ENCODE measurements around the gene IFT43. TPM values are rescaled to one million over a fixed set of nuclear protein-coding genes. Genes with fewer than 3 reads are reported as not detected.

IFT43 gene
- total RNA-seq, 2 donors from 2014 or later = 46.3 to 49.6 TPM

GRCh38 chr14:75987201-75987970 lies 1.8 kb downstream of the IFT43 start:
- Histone ChIP-seq H3K27me3 (ENCODE audit: control insufficient read depth, insufficient read depth, low read length, poor library complexity, severe bottlenecking) (peaks cover 7% of the 10 kb centered on the region), H3K27ac (ENCODE audit: low read depth, low read length) (no peak overlapping the region), H3K9ac (ENCODE audit: extremely low read depth, low read length, poor library complexity, severe bottlenecking) (no peak overlapping the region), H3K4me1 (ENCODE audit: control insufficient read depth, insufficient read depth, low read length) (peaks cover 13% of the 10 kb centered on the region), H3K4me3 (ENCODE audit: low read length) (peak overlapping the region; percentile 87), H3K9me3 (ENCODE audit: control insufficient read depth, low read length) (no peaks in the 10 kb centered on the region), H3K36me3 (ENCODE audit: control insufficient read depth, insufficient read depth, low read length) (peaks cover 20% of the 10 kb centered on the region)
- Mint-ChIP-seq H3K27me3 (ENCODE audit: insufficient read depth) (peaks cover 15% of the 10 kb centered on the region), H3K9me3 (no peaks in the 10 kb centered on the region), H3K4me3 (no peak overlapping the region), H3K4me1 (peaks cover 39% of the 10 kb centered on the region), H3K36me3 (ENCODE audit: low read depth) (peaks cover 17% of the 10 kb centered on the region), H3K27ac (no peak overlapping the region)
- WGBS, 2 experiments (ENCODE audit: insufficient coverage in 1 of 2, insufficient read length in 1 of 2) = 90 to 95% methylated on average over 3 of the region's 3 CpGs
- TF ChIP-seq, protein P1, sequence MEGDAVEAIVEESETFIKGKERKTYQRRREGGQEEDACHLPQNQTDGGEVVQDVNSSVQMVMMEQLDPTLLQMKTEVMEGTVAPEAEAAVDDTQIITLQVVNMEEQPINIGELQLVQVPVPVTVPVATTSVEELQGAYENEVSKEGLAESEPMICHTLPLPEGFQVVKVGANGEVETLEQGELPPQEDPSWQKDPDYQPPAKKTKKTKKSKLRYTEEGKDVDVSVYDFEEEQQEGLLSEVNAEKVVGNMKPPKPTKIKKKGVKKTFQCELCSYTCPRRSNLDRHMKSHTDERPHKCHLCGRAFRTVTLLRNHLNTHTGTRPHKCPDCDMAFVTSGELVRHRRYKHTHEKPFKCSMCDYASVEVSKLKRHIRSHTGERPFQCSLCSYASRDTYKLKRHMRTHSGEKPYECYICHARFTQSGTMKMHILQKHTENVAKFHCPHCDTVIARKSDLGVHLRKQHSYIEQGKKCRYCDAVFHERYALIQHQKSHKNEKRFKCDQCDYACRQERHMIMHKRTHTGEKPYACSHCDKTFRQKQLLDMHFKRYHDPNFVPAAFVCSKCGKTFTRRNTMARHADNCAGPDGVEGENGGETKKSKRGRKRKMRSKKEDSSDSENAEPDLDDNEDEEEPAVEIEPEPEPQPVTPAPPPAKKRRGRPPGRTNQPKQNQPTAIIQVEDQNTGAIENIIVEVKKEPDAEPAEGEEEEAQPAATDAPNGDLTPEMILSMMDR (conservative IDR thresholded peaks at IDR 0.05) = no peak
- no peak for DNase-seq

GRCh38 chr14:75989134-75989533 lies 3.6 kb downstream of the IFT43 start:
- H3K4me3 ChIP-seq (ENCODE audit: low read length) = no peak overlapping the region
- H3K36me3 ChIP-seq (ENCODE audit: control insufficient read depth, insufficient read depth, low read length) = peaks cover 20% of the 10 kb centered on the region
- TF ChIP-seq, protein P1 (conservative IDR thresholded peaks at IDR 0.05) = no peak
- no peaks in the 10 kb centered on the region for H3K9me3 ChIP-seq (ENCODE audit: control insufficient read depth, low read length)
- peaks cover 25% of the 10 kb centered on the region for H3K36me3 Mint-ChIP-seq (ENCODE audit: low read depth)
- H3K4me3 Mint-ChIP-seq = no peak overlapping the region
- no peak for DNase-seq
- no peak overlapping the region for H3K27ac ChIP-seq (ENCODE audit: low read depth, low read length)
- peaks cover 4% of the 10 kb centered on the region for H3K27me3 Mint-ChIP-seq (ENCODE audit: insufficient read depth)
- no peak overlapping the region for H3K27ac Mint-ChIP-seq
- no peak overlapping the region for H3K9ac ChIP-seq (ENCODE audit: extremely low read depth, low read length, poor library complexity, severe bottlenecking)
- no peaks in the 10 kb centered on the region for H3K27me3 ChIP-seq (ENCODE audit: control insufficient read depth, insufficient read depth, low read length, poor library complexity, severe bottlenecking)
- peaks cover 38% of the 10 kb centered on the region for H3K4me1 Mint-ChIP-seq
- H3K4me1 ChIP-seq (ENCODE audit: control insufficient read depth, insufficient read depth, low read length) = peaks cover 21% of the 10 kb centered on the region
- H3K9me3 Mint-ChIP-seq = no peaks in the 10 kb centered on the region
- WGBS, 2 experiments (ENCODE audit: insufficient coverage in 1 of 2, insufficient read length in 1 of 2) = 96% methylated on average over 6 of the region's 6 CpGs

- H3K27me3 Mint-ChIP-seq (ENCODE audit: insufficient read depth) = peaks cover 2% of the 10 kb centered on the region
- no peak overlapping the region for H3K4me3 Mint-ChIP-seq
- Histone ChIP-seq H3K4me1 (ENCODE audit: control insufficient read depth, insufficient read depth, low read length) (peaks cover 14% of the 10 kb centered on the region), H3K36me3 (ENCODE audit: control insufficient read depth, insufficient read depth, low read length) (peaks cover 24% of the 10 kb centered on the region), H3K4me3 (ENCODE audit: low read length) (no peak overlapping the region), H3K9ac (ENCODE audit: extremely low read depth, low read length, poor library complexity, severe bottlenecking) (no peak overlapping the region), H3K9me3 (ENCODE audit: control insufficient read depth, low read length) (no peaks in the 10 kb centered on the region), H3K27me3 (ENCODE audit: control insufficient read depth, insufficient read depth, low read length, poor library complexity, severe bottlenecking) (no peaks in the 10 kb centered on the region), H3K27ac (ENCODE audit: low read depth, low read length) (no peak overlapping the region)
- H3K4me1 Mint-ChIP-seq = peaks cover 27% of the 10 kb centered on the region
- no peak overlapping the region for H3K27ac Mint-ChIP-seq
- TF ChIP-seq, protein P1 (conservative IDR thresholded peaks at IDR 0.05) = no peak
- WGBS, 2 experiments (ENCODE audit: insufficient coverage in 1 of 2, insufficient read length in 1 of 2) = 93 to 98% methylated on average over 3 to 4 of the region's 4 CpGs
- peaks cover 31% of the 10 kb centered on the region for H3K36me3 Mint-ChIP-seq (ENCODE audit: low read depth)
- H3K9me3 Mint-ChIP-seq = no peaks in the 10 kb centered on the region
- DNase-seq = no peak
Measured at GRCh38 chr14:75990297-75990696, 4.7 kb downstream of the IFT43 start.
